ENCODE data around the gene SLC1A2.

- TF ChIP-seq CTCF (conservative IDR thresholded peaks at IDR 0.05; ENCODE audit: low read depth, low read length) (no peak), FOS (IDR thresholded peaks at IDR 0.05; ENCODE audit: low read depth, low read length) (no peak), CHD1 (IDR thresholded peaks at IDR 0.05; ENCODE audit: low read depth, low read length) (no peak), POLR2A (IDR thresholded peaks at IDR 0.05; ENCODE audit: low read depth, low read length) (no peak), ELK1 (IDR thresholded peaks at IDR 0.05; ENCODE audit: borderline replicate concordance, low read depth, low read length) (no peak), CEBPB (IDR thresholded peaks at IDR 0.05; ENCODE audit: low read depth, low read length) (no peak), MAFK (IDR thresholded peaks at IDR 0.05; ENCODE audit: low read depth, low read length) (no peak), BHLHE40 (IDR thresholded peaks at IDR 0.05; ENCODE audit: low read depth, low read length) (no peak), SMC3 (IDR thresholded peaks at IDR 0.05; ENCODE audit: low read depth, low read length) (no peak), USF2 (IDR thresholded peaks at IDR 0.05; ENCODE audit: low read depth, low read length) (no peak)
Measured at GRCh38 chr11:35257281-35257680, 162.1 kb downstream of the SLC1A2 start.

Data from IMR-90 (cell line).